Skin epidermis (tissue), 12 donors: ENCODE results near the gene GPX2.

Experiments
- H3K27ac ChIP-seq, 21 experiments: fragments of 200-600 bp; sonication (generic) in 11 of 21; one replicate each; pipeline ENCODE4 v1.5.0; 2020; ENCODE audit warnings: mild to moderate bottlenecking in 3 of 21, inconsistent platforms in 2 of 21, moderate library complexity in 2 of 21
- H3K4me3 ChIP-seq, 7 experiments: fragments of 200-600 bp; sonication (generic) in 2 of 7; one replicate each; pipeline ENCODE4 v1.5.0; 2020; ENCODE audit warnings: inconsistent platforms in 2 of 7, mild to moderate bottlenecking in 2 of 7, moderate library complexity in 1 of 7

GPX2 gene

DNA sequence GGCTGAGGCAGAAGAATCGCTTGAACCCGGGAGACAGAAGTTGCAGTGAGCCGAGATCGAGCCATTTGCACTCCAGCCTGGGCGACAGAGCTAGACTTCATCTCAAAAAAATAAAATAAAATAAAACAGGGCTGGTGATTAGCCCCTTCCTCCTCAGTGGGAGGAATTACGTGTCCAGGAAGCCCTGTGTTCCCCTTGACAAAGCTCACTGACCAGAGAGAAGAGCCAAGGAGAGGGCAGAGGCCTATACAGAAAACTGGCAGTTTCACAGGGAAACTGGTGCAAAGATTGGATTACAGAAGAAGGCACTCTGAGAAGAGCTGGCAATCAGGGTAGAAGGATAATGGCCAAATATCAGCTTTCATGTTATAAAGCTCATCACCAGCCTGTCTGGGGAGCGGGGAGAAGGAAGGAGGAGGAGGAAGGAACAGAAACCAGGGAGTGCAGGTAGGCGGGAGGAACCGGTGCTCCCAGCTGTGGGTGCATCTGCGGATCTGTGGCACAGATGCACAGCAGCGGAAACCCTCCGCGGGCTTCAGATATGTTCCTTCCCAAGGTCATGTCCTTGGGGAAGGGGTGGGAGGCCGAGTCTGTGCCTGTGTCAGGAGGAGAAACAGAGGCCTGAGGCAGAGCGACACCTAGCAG is 22.9 kb upstream of the GPX2 start:
- H3K27ac ChIP-seq, result no peak overlapping the region

DNA sequence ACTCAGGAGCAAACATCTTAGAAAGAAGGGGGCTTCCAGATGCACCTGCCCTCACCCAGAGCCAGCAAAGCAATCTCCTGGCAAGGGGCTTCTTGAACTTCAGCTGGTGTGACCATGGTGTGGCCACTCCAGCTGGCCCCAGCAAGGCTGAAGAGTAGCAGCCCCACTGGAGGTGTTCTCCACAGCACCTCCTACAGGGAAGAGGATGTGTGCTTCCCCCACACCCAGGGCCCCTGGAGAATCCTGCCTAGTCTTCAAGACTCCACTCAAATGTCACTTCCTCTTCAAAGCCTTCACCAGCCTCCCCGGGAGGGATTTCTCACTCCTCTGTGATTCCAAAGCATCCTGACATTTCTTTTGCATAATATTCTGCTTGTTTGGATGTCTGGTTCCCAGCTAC is 21.1 kb upstream of the GPX2 start:
- Histone ChIP-seq H3K4me3 (no peak overlapping the region), H3K27ac (no peak overlapping the region)

More for the DNA sequence above, 22.9 kb upstream of the GPX2 start:
- H3K4me3 ChIP-seq, result no peak overlapping the region

DNA sequence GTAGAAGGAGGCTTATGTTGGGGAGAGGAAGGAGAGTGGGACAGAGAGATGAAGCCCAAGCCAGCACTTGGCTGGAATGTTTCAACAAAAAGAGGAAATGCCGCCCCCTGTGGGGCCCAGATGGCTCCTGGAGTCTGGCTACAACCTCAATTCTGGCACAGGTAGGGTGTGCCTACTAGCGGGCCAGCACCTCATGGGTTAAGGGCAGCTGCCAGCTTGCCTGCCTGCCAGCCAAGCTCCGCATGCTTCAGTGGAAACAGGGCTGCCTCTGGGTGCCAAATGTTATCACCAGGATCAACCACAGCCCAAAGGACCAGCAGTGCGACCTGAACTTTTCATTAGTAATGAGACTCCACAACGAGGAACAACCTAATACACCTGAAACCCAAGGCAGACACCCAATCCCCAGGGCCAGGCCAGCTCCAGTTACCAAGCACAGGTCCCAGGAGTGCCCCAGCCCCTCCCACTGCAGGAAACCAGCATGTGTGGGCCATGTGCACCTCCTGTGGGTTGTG is 18.3 kb upstream of the GPX2 start:
- Histone ChIP-seq H3K4me3 (no peak overlapping the region), H3K27ac (no peak overlapping the region)

DNA sequence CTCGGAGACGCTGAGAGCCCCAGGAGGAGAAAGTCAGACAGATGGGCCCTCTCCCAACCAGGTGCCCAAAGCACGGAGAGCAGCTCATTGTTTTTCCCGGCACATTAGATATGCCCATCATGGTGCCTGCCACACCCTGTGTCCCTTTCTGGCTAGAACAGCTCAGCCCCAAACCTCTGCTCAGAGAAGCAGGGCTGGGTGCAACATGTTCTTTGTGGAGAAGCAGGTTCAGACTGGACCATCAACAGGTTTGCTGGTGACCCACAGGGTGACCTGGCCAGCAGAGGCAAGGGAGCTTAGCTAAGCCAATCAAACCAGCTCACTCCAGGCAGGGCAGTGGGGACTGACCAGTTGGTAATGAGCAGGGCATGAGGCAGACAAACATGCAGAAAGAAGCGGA is 16.2 kb upstream of the GPX2 start:
- Histone ChIP-seq H3K27ac (no peak overlapping the region), H3K4me3 (no peak overlapping the region)

DNA sequence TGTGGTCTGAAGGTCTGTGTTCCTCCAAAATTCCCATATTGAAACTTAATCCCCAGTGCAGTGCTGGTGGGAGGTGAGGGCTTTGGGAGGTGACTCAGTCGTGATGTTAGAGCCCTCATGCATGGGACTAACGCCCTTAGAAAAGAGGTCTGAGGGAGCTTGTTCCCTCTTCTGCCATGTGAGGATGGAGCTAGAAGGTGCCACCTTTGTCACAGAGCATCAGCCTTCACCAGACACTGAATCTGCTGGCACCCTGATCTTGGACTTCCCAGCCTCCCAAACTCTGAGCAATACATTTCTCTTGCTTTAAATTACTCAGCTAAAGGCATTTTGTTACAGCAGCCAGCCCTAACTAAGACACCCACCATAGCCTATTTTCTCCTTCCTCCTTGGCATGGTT is 15.7 kb upstream of the GPX2 start:
- Histone ChIP-seq H3K27ac (no peak overlapping the region), H3K4me3 (no peak overlapping the region)

DNA sequence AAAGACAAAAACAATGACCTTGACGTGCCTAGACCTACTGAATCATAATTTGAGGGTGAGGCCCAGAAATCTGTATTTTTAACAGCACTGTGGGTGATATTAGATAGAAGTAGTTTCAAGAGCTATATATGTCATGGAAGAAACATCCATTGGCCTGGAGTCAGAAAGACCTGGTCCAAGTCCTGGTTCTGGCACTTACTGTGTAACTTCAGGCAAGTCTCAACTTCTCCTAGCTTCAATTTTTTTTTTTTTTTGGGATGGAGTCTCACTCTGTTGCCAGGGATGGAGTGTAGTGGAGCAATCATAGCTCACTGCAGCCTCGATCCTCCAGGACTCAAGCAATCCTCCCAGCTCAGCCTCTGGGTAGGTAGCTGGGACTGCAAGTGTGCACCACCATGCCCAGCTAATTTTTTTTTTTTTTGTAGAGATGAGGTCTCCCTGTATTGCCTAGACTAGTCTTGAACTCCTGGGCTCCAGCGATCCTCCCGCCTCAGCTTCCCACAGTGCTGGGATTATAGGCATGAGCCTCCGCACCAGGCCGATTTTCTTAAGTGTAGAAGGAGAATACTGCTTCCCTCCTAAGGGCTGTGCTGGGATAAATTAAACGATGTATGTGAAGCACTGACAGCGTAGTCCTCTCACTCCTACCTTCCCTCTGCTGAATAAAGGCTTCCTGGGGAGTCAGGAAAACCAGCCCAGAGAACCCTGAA is 14.3 kb upstream of the GPX2 start:
- Histone ChIP-seq H3K27ac (no peak overlapping the region), H3K4me3 (no peak overlapping the region)

DNA sequence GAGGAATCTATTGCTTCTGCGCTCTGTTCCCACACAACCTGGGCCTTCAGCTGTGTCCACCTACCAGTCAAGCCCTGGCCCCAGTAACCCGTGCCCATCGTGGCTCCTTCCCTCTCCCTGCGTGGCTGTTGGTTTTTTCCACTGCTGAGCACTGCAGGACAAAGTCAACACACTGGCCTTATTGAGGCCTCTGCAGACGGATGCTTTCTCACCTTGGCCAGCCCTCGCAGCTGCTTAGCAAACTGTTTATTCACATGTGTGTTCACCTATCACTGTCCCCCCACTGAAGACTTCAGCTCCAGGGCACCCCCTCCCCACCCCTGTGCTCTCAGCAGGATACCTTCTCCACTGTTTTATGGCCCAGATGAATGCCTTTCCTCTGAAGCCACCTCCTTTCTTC is 12.8 kb upstream of the GPX2 start:
- H3K27ac ChIP-seq, result no peak overlapping the region
- no peak overlapping the region for H3K4me3 ChIP-seq

DNA sequence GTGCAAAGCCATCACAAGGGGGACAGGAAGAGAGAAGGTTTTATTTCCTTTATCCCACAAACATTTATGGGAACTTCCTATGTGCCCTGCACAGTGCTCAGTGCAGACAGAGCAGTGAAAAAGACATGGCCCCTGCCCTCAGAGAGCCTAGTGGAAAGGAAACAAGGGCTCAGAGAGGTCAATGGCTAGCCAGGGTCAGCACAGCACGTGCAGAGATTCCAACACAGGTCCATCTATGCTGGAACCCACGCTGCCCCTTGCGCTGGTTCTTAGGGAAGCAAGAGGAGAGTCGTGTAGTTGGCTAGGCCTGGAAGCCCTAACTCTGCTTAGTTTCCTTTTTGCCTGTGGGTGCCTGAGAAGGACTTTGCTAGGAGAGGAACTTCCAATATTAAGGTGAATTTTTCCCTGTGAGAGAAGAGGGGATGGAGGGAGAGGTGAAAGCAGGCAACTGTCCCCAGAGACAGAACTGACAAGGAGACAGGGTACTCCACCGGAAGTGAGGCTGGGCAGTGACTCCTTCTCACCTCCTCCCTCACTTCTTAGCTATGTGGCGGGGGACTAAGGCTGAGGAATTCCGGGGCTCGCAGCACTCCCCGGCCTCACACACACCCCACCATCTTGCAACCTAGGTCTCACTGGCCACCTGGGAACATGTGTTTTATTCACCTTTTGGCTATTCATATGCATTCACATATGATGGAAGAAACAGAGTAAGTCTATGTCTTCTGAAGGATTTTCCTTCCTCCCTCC is 12.1 kb upstream of the GPX2 start:
- Histone ChIP-seq H3K4me3 (no peak overlapping the region), H3K27ac (no peak overlapping the region)

DNA sequence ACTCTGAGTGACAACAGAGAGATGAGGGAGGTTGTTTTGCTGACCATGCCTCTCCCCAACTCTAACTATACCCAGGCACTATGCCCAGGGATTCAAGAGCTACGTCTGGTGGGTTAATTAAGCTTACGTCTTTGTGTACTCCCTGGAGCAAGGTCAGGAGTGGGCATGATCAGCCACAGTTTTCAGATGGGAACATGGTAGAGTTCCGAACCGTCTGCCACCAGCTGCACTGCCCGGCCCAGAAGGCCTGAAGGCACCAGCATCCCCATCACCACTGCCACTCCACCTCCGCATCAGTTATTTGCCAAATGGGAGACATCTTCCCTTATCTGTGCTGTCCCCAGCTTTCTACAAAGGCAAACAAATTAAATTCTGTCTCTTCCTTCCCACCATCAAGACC is 11.1 kb upstream of the GPX2 start:
- Histone ChIP-seq H3K27ac (no peak overlapping the region), H3K4me3 (no peak overlapping the region)

DNA sequence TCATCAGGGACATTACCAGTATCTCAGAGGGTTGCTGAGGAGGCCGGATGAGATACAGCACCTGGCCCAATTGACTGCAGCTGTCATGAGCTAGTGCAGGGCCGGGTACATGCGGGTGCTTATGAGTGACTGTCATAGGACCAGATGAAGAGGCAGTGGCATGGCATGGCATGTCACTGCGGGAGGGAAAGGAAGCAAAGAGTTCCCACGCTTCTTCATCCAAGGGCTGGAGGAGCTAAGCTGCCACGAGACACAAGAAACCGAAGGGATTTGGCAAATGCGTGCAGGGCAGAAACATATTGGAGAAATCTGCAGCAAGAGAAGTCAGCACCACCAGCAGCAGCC is 10.7 kb upstream of the GPX2 start:
- H3K27ac ChIP-seq, result no peak overlapping the region
- H3K4me3 ChIP-seq, result no peak overlapping the region

DNA sequence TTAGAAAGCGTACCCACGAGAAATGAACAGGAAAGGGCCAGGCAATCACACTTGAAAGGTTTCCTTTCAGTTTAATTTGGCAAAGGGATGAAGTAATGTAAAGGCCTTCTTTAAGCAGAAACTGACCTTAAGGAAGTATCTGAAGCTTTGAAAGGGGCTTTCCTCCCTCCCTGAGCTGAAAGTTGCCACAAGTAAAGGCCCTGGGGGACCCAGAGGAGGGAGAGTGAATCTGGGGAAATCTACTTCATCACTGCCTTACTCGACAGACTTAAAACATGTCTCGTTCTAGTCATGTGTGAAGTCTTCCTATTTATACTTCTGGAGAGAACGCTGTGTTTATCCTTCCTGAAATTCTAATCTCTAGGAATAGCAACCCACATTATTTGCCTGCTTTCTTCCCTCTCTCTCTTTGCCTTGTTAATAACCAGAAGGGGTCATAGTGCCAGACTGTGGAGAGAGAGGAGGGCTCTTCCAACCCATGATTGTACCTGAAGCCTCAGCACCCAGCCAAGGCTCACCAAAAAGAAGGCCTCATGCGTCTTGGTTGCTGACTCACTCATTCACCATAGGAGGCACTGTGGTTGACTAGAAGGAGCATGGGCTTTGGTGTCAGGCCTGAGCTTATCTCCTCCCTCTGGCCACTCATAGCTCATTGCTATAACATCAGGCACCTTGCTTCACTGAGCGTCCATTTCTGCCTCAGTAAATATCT is 10.2 kb upstream of the GPX2 start:
- no peak overlapping the region for H3K4me3 ChIP-seq
- no peak overlapping the region for H3K27ac ChIP-seq

DNA sequence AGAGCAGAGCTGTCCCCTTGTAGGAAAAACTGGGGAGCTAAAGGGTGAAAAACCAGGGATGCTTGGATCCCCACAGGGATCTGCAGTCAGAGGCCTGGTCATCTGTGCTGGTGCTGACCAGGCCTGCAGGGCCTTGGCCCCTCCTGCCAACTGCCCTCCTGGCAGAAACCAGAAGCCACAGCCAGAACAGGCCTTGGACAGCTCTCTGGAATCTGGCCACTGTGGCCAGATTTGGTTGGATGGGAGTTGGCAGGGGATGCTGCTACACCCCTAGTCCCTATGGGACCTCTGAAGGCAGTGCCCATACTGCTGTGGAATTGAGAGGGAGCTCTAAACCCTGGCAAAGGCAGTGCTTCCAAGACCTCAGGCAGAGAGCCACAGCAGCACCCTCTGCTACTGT is 9.2 kb upstream of the GPX2 start:
- Histone ChIP-seq H3K27ac (no peak overlapping the region), H3K4me3 (no peak overlapping the region)

DNA sequence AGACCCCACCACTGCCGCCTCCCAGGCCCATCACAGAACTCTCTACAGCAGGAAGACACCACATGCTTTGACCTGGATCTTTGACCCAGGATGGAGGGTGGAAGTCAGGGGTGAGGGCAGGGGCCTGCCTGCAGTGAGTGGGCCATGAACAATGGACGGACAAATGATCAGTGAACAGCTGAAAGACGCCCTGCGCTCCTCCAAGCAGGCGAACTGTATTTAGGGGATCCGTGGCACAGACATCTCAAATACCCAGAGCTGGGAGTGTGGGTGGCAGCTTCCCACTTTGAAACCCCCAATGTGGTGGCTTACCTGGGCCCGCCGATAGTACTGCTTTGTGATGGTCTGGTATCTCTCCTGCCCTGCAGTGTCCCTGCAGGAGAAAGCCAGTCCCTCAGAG is 8.7 kb upstream of the GPX2 start:
- Histone ChIP-seq H3K4me3 (no peak overlapping the region), H3K27ac (no peak overlapping the region)

DNA sequence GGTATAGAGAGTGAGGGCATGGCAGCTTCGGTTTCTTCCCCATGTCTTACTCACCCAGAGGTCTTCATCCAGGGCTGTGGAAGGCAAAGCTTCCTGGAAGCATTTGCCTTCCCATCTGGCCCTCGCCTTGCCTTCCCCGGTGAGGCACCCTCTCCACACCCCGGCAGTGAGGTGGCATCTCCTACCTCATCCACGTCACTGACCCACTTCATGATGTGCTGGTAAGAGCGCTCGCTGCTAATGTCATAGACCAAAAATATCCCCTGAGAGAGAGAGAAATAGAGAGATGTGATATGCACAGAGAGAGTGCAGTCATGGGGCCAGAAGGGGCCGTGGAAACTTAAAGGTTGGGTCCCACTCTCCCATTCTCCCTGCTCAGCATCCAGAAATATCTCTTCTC is 8.3 kb upstream of the GPX2 start:
- no peak overlapping the region for H3K4me3 ChIP-seq
- no peak overlapping the region for H3K27ac ChIP-seq

DNA sequence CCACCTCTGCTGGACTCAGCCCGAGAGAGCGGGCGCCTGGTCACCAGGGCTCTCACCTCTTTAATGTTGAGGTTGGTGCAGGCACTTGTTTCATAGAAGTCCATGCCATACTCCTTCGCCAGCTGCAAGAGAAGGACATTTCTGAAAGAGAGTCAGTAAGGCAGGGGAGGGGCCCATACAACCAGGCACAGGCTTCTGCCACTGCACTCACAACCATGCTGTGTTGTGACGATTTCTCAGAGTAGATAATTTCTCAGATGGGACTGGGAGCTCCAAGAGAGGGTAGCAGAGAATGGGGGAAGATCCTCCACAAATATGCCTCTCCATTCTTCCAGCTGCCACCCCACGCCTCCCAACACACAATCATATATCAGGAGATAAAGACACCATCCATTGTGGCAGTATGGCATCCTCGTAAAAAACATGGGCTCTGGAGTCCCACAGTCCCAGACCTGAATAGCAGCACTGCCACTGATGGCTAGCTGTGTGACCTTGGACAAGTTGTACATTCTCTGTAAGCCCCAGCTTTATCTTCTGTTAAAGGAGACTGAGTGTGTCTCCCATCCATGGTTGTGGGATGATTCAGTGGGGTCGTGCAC is 6.2 kb upstream of the GPX2 start:
- Histone ChIP-seq H3K4me3 (no peak overlapping the region), H3K27ac (no peak overlapping the region)

DNA sequence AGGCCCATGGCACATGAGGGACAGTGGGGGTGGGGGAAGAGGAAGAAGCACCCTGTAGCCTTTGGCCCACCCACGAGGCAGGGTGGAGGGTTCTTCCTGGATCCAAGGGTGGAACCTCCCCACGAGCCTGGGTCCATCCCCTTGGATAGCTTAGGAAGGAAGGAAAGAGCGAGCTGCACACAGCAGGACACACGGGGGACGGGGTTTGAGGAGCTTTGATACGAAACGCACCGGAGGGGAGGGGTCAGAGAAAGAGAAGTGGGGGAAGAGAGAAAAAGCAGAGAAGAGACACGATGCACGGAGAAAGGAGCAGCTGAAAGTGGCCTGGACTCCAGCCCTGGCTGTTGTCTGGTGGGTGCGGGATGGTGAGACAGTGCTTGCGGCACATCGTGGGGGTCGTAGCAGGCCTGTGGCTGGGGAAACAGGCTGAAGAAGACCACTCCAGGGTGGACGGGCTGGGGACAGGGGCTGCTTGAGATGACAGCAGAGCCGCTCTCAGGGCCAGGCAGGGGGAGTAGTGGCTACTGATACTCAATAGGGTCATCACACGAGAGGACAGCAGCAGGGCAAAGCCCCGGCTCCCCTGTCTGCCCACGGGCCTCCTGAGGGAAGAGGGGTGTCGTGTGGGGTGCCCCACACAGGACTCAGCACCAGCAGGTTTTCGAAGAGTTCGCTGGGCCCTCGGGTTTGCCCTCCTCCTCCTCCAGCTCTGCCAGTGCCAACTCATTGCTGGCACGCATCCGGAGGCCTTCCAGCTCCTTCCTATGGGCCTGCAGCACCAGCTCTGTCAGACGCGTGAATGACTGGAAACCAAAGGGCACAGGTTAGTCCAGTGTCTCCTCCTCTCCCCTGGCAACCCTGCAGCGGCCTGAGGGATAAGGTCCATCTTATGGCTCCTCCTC is 5.4 kb upstream of the GPX2 start:
- no peak overlapping the region for H3K27ac ChIP-seq

DNA sequence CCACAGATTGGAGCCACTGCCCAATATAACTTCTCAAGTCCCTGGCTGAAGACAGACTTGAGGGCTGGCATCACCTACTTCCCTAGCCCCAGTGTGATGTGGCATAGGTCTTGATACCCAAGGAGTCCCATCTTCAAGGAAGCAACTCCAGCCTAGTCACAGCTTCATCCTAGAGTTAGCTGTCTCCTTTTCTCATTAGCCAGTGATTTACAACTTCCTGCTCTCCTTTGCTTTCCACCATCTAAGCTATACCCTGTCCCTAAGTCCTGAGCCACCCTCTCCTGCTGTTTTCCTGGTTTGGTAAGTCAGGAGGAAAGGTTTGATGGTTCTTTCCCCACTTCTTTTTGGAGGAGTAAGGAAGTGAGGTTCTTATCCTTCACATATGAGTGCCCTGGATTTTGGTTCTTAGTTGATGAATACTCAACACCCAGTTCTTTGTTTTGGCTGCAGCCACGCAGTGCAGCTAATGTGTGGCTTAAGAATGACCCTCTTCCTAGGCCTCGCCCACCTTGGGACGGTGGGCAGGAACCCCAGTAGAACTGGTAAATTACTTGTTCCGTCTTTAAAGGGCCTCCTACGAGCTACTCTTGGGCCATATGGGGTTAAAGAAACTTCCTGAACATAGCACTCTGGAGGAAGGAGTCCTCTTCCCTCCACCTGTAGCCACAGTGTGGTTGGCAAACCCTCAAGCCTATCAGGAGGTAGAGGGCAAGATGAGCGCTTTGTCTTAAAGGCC is 3.9 kb upstream of the GPX2 start:
- no peak overlapping the region for H3K27ac ChIP-seq
- no peak overlapping the region for H3K4me3 ChIP-seq

More for the DNA sequence above, 5.4 kb upstream of the GPX2 start:
- no peak overlapping the region for H3K4me3 ChIP-seq

DNA sequence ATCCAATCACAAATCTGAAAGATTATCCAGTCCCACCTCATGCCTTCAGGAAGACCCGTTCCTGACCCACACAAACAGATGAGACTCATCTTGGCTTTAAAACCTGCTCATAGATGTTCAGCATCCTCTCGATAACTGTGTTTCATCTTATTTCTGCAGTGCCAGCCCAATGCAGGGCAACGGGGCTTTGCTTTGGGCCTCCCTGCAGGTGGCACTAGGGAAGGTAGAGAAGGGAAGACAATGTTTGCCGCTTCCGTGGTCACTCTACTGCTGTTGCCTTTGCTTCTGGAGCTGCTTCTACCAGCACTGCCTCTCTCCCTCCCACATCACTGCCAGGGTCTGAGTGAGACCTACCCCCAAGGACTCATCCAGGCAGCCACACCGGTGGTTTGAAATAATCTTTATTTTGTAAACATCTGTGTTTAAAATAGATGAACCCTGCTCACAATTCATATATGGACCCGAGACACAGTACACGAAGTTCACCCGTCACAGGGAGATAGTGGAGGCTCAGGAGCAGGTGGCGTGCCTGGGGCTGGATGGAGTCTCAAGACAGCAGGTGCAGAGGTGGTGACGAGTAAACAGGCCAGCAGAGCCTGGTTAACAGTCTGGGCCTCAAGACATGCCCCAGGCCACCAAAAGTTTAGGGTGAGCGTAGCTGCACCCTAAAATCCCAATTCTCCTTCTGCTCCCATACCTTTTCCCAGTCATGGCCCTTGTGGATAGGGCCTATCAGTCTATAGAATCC is 3.1 kb upstream of the GPX2 start:
- H3K4me3 ChIP-seq, result no peak overlapping the region
- no peak overlapping the region for H3K27ac ChIP-seq
